GM23248 (cell line): ENCODE data around the gene TTC39A. TPM values are rescaled to one million over a fixed set of nuclear protein-coding genes. Genes with fewer than 3 reads are reported as not detected.

Experiments used
- DNase-seq: peaks from one replicate; pipeline ENCODE4 v3.0.0-alpha.2; 2015
- H2AFZ ChIP-seq: fragments of 200-600 bp; sonication (generic); 2 replicates; pipeline ENCODE4 v1.6.1; 2016; ENCODE audit warnings: antibody characterized with exemption
- H3F3A ChIP-seq: fragments of 200-600 bp; sonication (generic); 2 replicates; pipeline ENCODE4 v1.6.1; 2016; ENCODE audit warnings: mild to moderate bottlenecking, antibody characterized with exemption, mixed run types; ENCODE audit not compliant: insufficient read depth
- H3K27ac ChIP-seq: fragments of 200-600 bp; sonication (generic); 2 replicates; pipeline ENCODE4 v1.5.1; 2016; ENCODE audit warnings: mild to moderate bottlenecking
- H3K27me3 ChIP-seq: fragments of 200-600 bp; sonication (generic); replicated peaks from 2 replicates; pipeline ENCODE4 v1.6.1; 2016; ENCODE audit warnings: mild to moderate bottlenecking; ENCODE audit not compliant: insufficient read depth
- H3K36me3 ChIP-seq: fragments of 200-600 bp; sonication (generic); 2 replicates; pipeline ENCODE4 v1.6.1; 2016; ENCODE audit warnings: low read depth, mild to moderate bottlenecking
- H3K4me1 ChIP-seq: fragments of 200-600 bp; sonication (generic); 2 replicates; pipeline ENCODE4 v1.6.1; 2016; ENCODE audit warnings: mild to moderate bottlenecking; ENCODE audit not compliant: insufficient read depth
- H3K4me2 ChIP-seq: fragments of 200-600 bp; sonication (generic); one replicate; pipeline ENCODE4 v1.6.1; 2016; ENCODE audit warnings: mild to moderate bottlenecking; ENCODE audit not compliant: unreplicated experiment
- H3K4me3 ChIP-seq: fragments of 200-600 bp; sonication (generic); 2 replicates; pipeline ENCODE4 v1.5.1; 2016; ENCODE audit warnings: mild to moderate bottlenecking
- H3K79me2 ChIP-seq: fragments of 200-600 bp; sonication (generic); 2 replicates; pipeline ENCODE4 v1.6.1; 2016; ENCODE audit warnings: mild to moderate bottlenecking; ENCODE audit not compliant: insufficient read depth
- H3K9ac ChIP-seq: fragments of 200-600 bp; sonication (generic); 2 replicates; pipeline ENCODE4 v1.6.1; 2016; ENCODE audit warnings: mild to moderate bottlenecking
- H3K9me2 ChIP-seq: fragments of 200-600 bp; sonication (generic); 2 replicates; pipeline ENCODE4 v1.6.1; 2016; ENCODE audit warnings: mixed run types, mild to moderate bottlenecking, moderate library complexity; ENCODE audit not compliant: insufficient read depth
- H3K9me3 ChIP-seq: fragments of 200-600 bp; sonication (generic); one replicate; pipeline ENCODE4 v1.6.1; 2017; ENCODE audit warnings: low read depth
- H4K20me1 ChIP-seq: fragments of 200-600 bp; sonication (generic); 2 replicates; pipeline ENCODE4 v1.6.0; 2016; ENCODE audit not compliant: insufficient read depth
- EZH2 ChIP-seq: fragments of 200-600 bp; sonication (generic); IDR thresholded peaks from 2 replicates; pipeline ENCODE4 v1.6.1; 2018; ENCODE audit warnings: antibody characterized with exemption, mild to moderate bottlenecking; ENCODE audit not compliant: insufficient read depth, poor library complexity, severe bottlenecking
- EZH2phosphoT487 ChIP-seq: fragments of 200-600 bp; sonication (generic); IDR thresholded peaks from 2 replicates; pipeline ENCODE4 v1.6.1; 2018; ENCODE audit warnings: antibody characterized with exemption, moderate library complexity, mild to moderate bottlenecking, low read depth; ENCODE audit not compliant: insufficient read depth
- WGBS, 2 experiments: methylation state at CpG; one replicate each; pipeline ENCODE4 v1.1.6; 2015 to 2017; ENCODE audit warnings: low lambda C conversion rate in 2 of 2, low coverage in 1 of 2; ENCODE audit errors: missing lambda C conversion rate in 2 of 2; 5-methylcytosine and 5-hydroxymethylcytosine counted together
- in situ Hi-C: fragments of 300-500 bp; cut with MboI; formaldehyde crosslinking; loops from 2 replicates; pipeline ENCODE4 v1.15.0; 2020
- polyA plus RNA-seq: library from polyadenylated mRNA; unstranded; fragments of >200 nt; fragmentation: Nextera tagmentation; extraction: Ambion mirVana; gene quantifications from 2 replicates; pipeline ENCODE4 v1.2.1, GENCODE V29; 2016
- total RNA-seq: library from RNA; depleted of rRNA; stranded (reverse); fragments of >200 nt; shearing (Covaris generic); gene quantifications from 2 replicates; pipeline ENCODE4 v1.2.3, GENCODE V29; 2014; rRNA removed

Gene TTC39A
- total and polyA plus RNA-seq, 2 experiments from 2014 or later: 0.15 TPM; not detected in 1

DNA sequence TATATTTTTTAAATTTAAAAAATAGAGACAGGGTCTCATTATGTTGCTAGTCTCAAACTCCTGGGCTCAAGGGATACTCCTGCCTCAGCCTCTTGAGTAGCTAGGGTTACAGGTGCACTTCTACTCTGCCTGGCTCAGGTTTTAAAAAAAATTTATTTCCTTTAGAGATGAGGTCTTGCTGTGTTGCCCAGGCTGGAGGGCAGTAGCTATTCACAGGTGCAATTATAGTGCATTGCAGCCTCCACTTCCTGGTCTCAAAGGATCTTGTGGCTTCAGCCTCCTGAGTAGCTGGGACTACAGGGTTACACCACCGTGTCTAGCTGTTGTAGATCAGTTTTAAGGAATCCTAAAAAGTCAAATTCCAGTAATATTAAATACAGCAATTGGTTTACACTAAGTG, 89.2 kb downstream of the TTC39A start:
- no peaks in the 10 kb centered on the region for H3K36me3 ChIP-seq
- H4K20me1 ChIP-seq: peaks cover 14% of the 10 kb centered on the region; the same call in 1 of the 2 replicates
- in situ Hi-C loops: no loop called here
- peaks cover 6% of the 10 kb centered on the region; the same call in 1 of the 2 replicates for H3F3A ChIP-seq
- H3K79me2 ChIP-seq: peaks cover 98% of the 10 kb centered on the region
- H3K27me3 ChIP-seq: no peaks in the 10 kb centered on the region
- peaks cover 12% of the 10 kb centered on the region; the same call in 1 of the 2 replicates for H3K4me1 ChIP-seq
- no peak for DNase-seq
- no peak overlapping the region for H3K9ac ChIP-seq
- no peaks in the 10 kb centered on the region for H3K9me2 ChIP-seq
- no peak overlapping the region for H2AFZ ChIP-seq
- no peak overlapping the region for H3K4me2 ChIP-seq
- no peaks in the 10 kb centered on the region for H3K9me3 ChIP-seq
- no peak overlapping the region for H3K27ac ChIP-seq
- TF ChIP-seq EZH2 (no peak), EZH2phosphoT487 (no peak)
- no peak overlapping the region for H3K4me3 ChIP-seq
- 5 to 12% methylated on average over 1 of the region's 1 CpG for WGBS, 2 experiments

DNA sequence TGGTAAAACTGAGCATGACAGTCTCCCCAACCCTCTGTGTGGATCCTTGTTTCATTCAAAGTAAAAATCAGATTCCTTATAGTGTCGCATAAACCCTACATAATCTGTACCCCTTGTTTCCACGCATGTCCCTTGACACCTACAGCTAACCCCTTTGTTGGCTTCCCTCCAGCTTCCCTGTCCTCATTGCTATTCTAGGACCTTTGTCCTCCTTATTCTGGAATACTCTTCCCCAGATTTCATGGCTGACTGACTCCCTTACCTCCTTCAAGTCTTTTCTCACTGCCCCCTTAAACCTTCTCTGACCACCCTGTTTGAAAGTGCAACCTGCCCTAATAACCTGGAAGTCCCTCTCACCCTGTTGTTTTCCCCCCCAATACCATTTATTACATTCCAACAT, 90.3 kb downstream of the TTC39A start:
- no peak overlapping the region for H3K9ac ChIP-seq
- no peaks in the 10 kb centered on the region for H3K36me3 ChIP-seq
- in situ Hi-C loops: no loop called here
- no peak overlapping the region for H3K4me3 ChIP-seq
- H3F3A ChIP-seq: peaks cover 11% of the 10 kb centered on the region; the same call in 1 of the 2 replicates
- DNase-seq: no peak
- peaks cover 95% of the 10 kb centered on the region for H3K79me2 ChIP-seq
- H3K9me3 ChIP-seq: no peaks in the 10 kb centered on the region
- H3K9me2 ChIP-seq: no peaks in the 10 kb centered on the region
- WGBS, 2 experiments: 95 to 97% methylated on average over 2 of the region's 2 CpGs
- TF ChIP-seq EZH2 (no peak), EZH2phosphoT487 (no peak)
- H3K27me3 ChIP-seq: no peaks in the 10 kb centered on the region
- H4K20me1 ChIP-seq: peaks cover 14% of the 10 kb centered on the region; the same call in 1 of the 2 replicates
- H3K4me2 ChIP-seq: no peak overlapping the region
- no peak overlapping the region for H2AFZ ChIP-seq
- H3K27ac ChIP-seq: no peak overlapping the region
- H3K4me1 ChIP-seq: peaks cover 17% of the 10 kb centered on the region

DNA sequence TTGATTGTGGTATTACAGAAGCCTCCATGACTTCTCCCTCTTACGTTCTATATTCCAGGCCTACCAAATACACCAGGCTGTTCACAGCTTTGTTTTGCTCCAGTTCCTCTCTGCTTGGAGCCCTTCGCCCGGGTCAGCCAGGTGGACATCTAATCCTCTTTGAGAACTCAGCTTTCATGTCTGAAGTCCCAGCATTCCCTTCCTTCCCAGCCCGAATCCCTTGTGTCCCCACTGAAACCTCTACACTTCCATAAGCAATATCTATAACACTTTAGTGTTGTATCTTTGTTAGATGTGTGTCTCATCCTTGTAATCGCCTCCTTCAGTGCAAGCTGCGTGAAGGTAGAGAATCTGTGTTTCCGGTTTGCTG, 92.3 kb downstream of the TTC39A start:
- Histone ChIP-seq H3K9me2 (no peaks in the 10 kb centered on the region), H3K4me1 (peaks cover 20% of the 10 kb centered on the region), H3F3A (peaks cover 12% of the 10 kb centered on the region; the same call in 1 of the 2 replicates), H3K27me3 (no peaks in the 10 kb centered on the region), H3K9me3 (no peaks in the 10 kb centered on the region), H2AFZ (peak overlapping the region; percentile 34), H3K27ac (peak overlapping the region; percentile 83), H4K20me1 (peaks cover 14% of the 10 kb centered on the region; the same call in 1 of the 2 replicates), H3K4me2 (peak overlapping the region; percentile 86), H3K4me3 (peak overlapping the region; percentile 82), H3K9ac (peak overlapping the region; percentile 97), H3K36me3 (no peaks in the 10 kb centered on the region), H3K79me2 (peaks cover 74% of the 10 kb centered on the region)
- 2 to 4% methylated on average over 7 of the region's 7 CpGs for WGBS, 2 experiments
- peak; percentile 42 for DNase-seq
- in situ Hi-C loops: no loop called here
- TF ChIP-seq EZH2phosphoT487: no peak
- TF ChIP-seq EZH2: no peak

DNA sequence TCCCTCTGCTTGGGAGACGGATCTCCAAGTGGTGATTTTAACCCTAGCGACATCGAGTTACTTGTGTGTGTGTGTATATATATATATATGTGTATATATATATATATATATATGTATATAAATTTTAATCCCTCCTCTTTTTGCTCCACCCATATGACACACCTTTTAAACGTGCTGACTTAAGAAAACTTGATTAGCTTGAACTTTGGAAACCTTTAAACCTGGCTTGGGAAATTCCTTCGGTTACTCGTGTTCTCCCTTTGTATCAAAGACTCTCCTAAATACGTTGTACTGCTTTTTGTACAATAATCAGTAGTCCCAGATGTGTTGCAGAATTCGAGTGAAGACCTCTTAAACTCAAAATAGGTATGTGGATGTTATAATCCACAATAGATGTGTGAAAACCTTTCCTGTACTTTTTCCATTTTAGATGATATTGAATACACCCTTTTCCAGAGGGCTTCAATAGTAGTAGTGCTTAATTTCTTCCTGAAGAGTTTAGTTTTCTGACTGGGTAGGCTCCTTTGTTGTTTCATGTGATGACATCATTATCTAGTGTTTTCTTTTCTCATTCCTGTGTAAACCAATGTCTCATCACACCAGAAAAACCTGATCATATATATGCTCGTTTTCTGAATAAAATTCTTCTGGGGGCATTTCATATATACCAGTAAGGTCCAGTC, 92.9 kb downstream of the TTC39A start:
- DNase-seq: peak; percentile 74
- in situ Hi-C loops: no loop called here
- peak overlapping the region; percentile 34 for H2AFZ ChIP-seq
- peak overlapping the region; percentile 97 for H3K9ac ChIP-seq
- no peaks in the 10 kb centered on the region for H3K27me3 ChIP-seq
- H3K9me2 ChIP-seq: no peaks in the 10 kb centered on the region
- TF ChIP-seq EZH2phosphoT487 (no peak), EZH2 (no peak)
- no peaks in the 10 kb centered on the region for H3K9me3 ChIP-seq
- peaks cover 12% of the 10 kb centered on the region; the same call in 1 of the 2 replicates for H3F3A ChIP-seq
- WGBS, 2 experiments: 1 to 2% methylated on average over 9 of the region's 9 CpGs
- peaks cover 20% of the 10 kb centered on the region for H3K4me1 ChIP-seq
- peaks cover 69% of the 10 kb centered on the region for H3K79me2 ChIP-seq
- peak overlapping the region; percentile 86 for H3K4me2 ChIP-seq
- H3K4me3 ChIP-seq: peak overlapping the region; percentile 82
- peaks cover 14% of the 10 kb centered on the region; the same call in 1 of the 2 replicates for H4K20me1 ChIP-seq
- H3K36me3 ChIP-seq: no peaks in the 10 kb centered on the region
- peak overlapping the region; percentile 83 for H3K27ac ChIP-seq

Other genes with a start within 250 kb of the TTC39A start
- not detected in 2 replicates for gene C1orf185, start 228.3 kb downstream of the TTC39A start, total RNA-seq
- gene C1orf185, start 228.3 kb downstream of the TTC39A start, polyA plus RNA-seq: not detected in 2 replicates
- 120 and 128 TPM in 2 replicates for gene RNF11, start 94.3 kb downstream of the TTC39A start, total RNA-seq
- gene RNF11, start 94.3 kb downstream of the TTC39A start, polyA plus RNA-seq: 93.2 and 94.1 TPM in 2 replicates
- gene EPS15, start 188.7 kb upstream of the TTC39A start, total RNA-seq: 41.1 and 41.6 TPM in 2 replicates
- gene EPS15, start 188.7 kb upstream of the TTC39A start, polyA plus RNA-seq: 25.9 and 26.9 TPM in 2 replicates